Sigmoid colon (tissue), 7 donors: ENCODE results near the gene PAWR. TPM values are rescaled to one million over a fixed set of nuclear protein-coding genes. Genes with fewer than 3 reads are reported as not detected.
"Not testable (repeated sequence)": the region's sequence is repeated elsewhere in the genome, so short reads cannot be mapped to it uniquely, and the experiment has no call there.

Experiments
- DNase-seq: peaks from one replicate; pipeline ENCODE4 v3.0.0-alpha.2; 2019
- H3K27ac ChIP-seq, 4 donors: fragments of 200-600 bp; sonication (generic); one replicate each; pipeline ENCODE4 v1.5.1; 2016 to 2019; ENCODE audit warnings: mild to moderate bottlenecking in 1 of 4
- H3K27me3 ChIP-seq, 3 donors: fragments of 200-600 bp; sonication (generic); one replicate each; pipeline ENCODE4 v1.5.1; 2019; ENCODE audit warnings: mild to moderate bottlenecking in 1 of 3
- H3K36me3 ChIP-seq, 4 donors: fragments of 200-600 bp; sonication (generic); one replicate each; pipeline ENCODE4 v1.5.1; 2016 to 2019
- H3K4me1 ChIP-seq, 4 donors: fragments of 200-600 bp; sonication (generic); one replicate each; pipeline ENCODE4 v1.5.1; 2017 to 2019
- H3K4me3 ChIP-seq, 4 donors: fragments of 200-600 bp; sonication (generic); one replicate each; pipeline ENCODE4 v1.5.1; 2017 to 2019; ENCODE audit warnings: mild to moderate bottlenecking in 2 of 4, moderate library complexity in 1 of 4
- H3K9me3 ChIP-seq, 4 donors: fragments of 200-600 bp in 3 of 4; sonication (generic) in 3 of 4; one replicate each; pipeline versions ENCODE4 v1.5.1 to v1.6.1; 2013 to 2019
- CTCF ChIP-seq, 4 experiments: fragments of 450-650 bp in 3 of 4; fragments of 200-600 bp in 1 of 4; IDR thresholded peaks; one replicate each; pipeline ENCODE4 v1.5.1; 2016 to 2019; ENCODE audit warnings: antibody characterized with exemption in 4 of 4, mild to moderate bottlenecking in 3 of 4, moderate library complexity in 2 of 4
- EP300 ChIP-seq, 4 donors: sonication (generic); formaldehyde crosslinking; IDR thresholded peaks; one replicate each; pipeline ENCODE4 v1.6.1; 2017; ENCODE audit warnings: antibody characterized with exemption in 4 of 4
- POLR2A ChIP-seq, 2 donors: fragments of 450-650 bp; IDR thresholded peaks; one replicate each; pipeline ENCODE4 v1.6.1; 2016; ENCODE audit warnings: antibody characterized with exemption in 2 of 2, mild to moderate bottlenecking in 2 of 2, moderate library complexity in 2 of 2
- POLR2AphosphoS5 ChIP-seq, 4 donors: sonication (generic); formaldehyde crosslinking; IDR thresholded peaks; one replicate each; pipeline ENCODE4 v1.6.1; 2017; ENCODE audit warnings: antibody characterized with exemption in 4 of 4
- WGBS, 2 donors: extraction: QIAGEN DNeasy Blood & Tissue Kit; methylation state at CpG; one replicate each; pipeline ENCODE4 v1.1.7; 2013; 5-methylcytosine and 5-hydroxymethylcytosine counted together
- intact Hi-C: fragments of 100-400 bp; cut with DNase I; formaldehyde crosslinking; loops from one replicate; pipeline ENCODE4 v1.15.1; 2023
- polyA plus RNA-seq, 3 donors: library from polyadenylated mRNA; stranded (reverse); fragments of 200-250 nt; gene quantifications; one replicate each; pipeline ENCODE4 v1.2.3, GENCODE V29; 2013
- total RNA-seq, 4 donors: library from RNA; depleted of rRNA; stranded (reverse); fragments of >200 nt; gene quantifications; one replicate each; pipeline ENCODE4 v1.1.0, GENCODE V29; 2016
- donor health status: healthy with polysubstance abuse.
- donor health status: Bipolar disorder and iron deficiency.
- donor health status: healthy.

Gene PAWR
- total and polyA plus RNA-seq, 7 donors, result 7.8 to 53.5 (median 24.5) TPM

- no peak for DNase-seq
- intact Hi-C loops, result no loop called here
- Histone ChIP-seq H3K4me3 (no peak overlapping the region), H3K36me3 (no peaks in the 10 kb centered on the region), H3K27ac (no peak overlapping the region), H3K4me1 (no peaks in the 10 kb centered on the region), H3K9me3 (peaks cover 0 to 1% (median 0%) of the 10 kb centered on the region in 4 donors), H3K27me3 (no peaks in the 10 kb centered on the region)
- 31 to 62% methylated on average over 4 of the region's 4 CpGs for WGBS, 2 donors
- TF ChIP-seq CTCF (IDR thresholded peaks at IDR 0.05) (no peak), POLR2AphosphoS5 (IDR thresholded peaks at IDR 0.05) (no peak), POLR2A (IDR thresholded peaks at IDR 0.05) (no peak), EP300 (IDR thresholded peaks at IDR 0.05) (no peak)
Measured at GRCh38 chr12:79566452-79567174, 124.2 kb downstream of the PAWR start.

GRCh38 chr12:79564727-79565350, 125.9 kb downstream of the PAWR start:
- H3K27me3 ChIP-seq, intact Hi-C loops, H3K27ac ChIP-seq, DNase-seq, H3K9me3 ChIP-seq, H3K36me3 ChIP-seq, H3K4me3 ChIP-seq, H3K4me1 ChIP-seq: not testable (repeated sequence)
- WGBS, 2 donors, result 96 to 98% methylated on average over 29 of the region's 29 CpGs

GRCh38 chr12:79563021-79563740, 127.6 kb downstream of the PAWR start:
- peaks cover 0 to 13% (median 0%) of the 10 kb centered on the region in 4 donors for H3K4me1 ChIP-seq
- no peaks in the 10 kb centered on the region for H3K36me3 ChIP-seq
- TF ChIP-seq POLR2AphosphoS5 (IDR thresholded peaks at IDR 0.05) (no peak), CTCF (IDR thresholded peaks at IDR 0.05) (no peak), POLR2A (IDR thresholded peaks at IDR 0.05) (no peak), EP300 (IDR thresholded peaks at IDR 0.05) (no peak)
- no peaks in the 10 kb centered on the region for H3K27me3 ChIP-seq
- no peak overlapping the region for H3K27ac ChIP-seq
- H3K4me3 ChIP-seq, result no peak overlapping the region
- no peak for DNase-seq
- intact Hi-C loops, result no loop called here
- WGBS, 2 donors, result 14 to 62% methylated on average over 3 of the region's 3 CpGs
- peaks cover 0 to 1% (median 0%) of the 10 kb centered on the region in 4 donors for H3K9me3 ChIP-seq

GRCh38 chr12:79561401-79562132, 129.2 kb downstream of the PAWR start:
- WGBS, 2 donors, result 95 to 98% methylated on average over 35 of the region's 35 CpGs
- H3K27ac ChIP-seq, result no peak overlapping the region
- peaks cover 0 to 28% (median 5%) of the 10 kb centered on the region in 4 donors for H3K4me1 ChIP-seq
- H3K27me3 ChIP-seq, result no peaks in the 10 kb centered on the region
- TF ChIP-seq CTCF (IDR thresholded peaks at IDR 0.05), result no peak
- TF ChIP-seq POLR2A (IDR thresholded peaks at IDR 0.05), result no peak
- no peak for TF ChIP-seq POLR2AphosphoS5 (IDR thresholded peaks at IDR 0.05)
- TF ChIP-seq EP300 (IDR thresholded peaks at IDR 0.05), result no peak
- no peaks in the 10 kb centered on the region for H3K36me3 ChIP-seq
- DNase-seq, result no peak
- intact Hi-C loops, result no loop called here
- no peak overlapping the region for H3K4me3 ChIP-seq
- H3K9me3 ChIP-seq, result peaks cover 0 to 1% (median 0%) of the 10 kb centered on the region in 4 donors
